Stimulated activated CD4-positive, alpha-beta T cell treated with anti-CD3 and anti-CD28 coated beads, Interleukin-12 subunit alpha, Interleukin-12 subunit beta, amount 100 ng/mL, for 24 hours (primary cell): ENCODE results near the gene CHRNB1.

ENCODE experiments used
- DNase-seq, 2 experiments: peaks; one replicate each; pipeline ENCODE4 v3.0.0-alpha.2; 2020; ENCODE audit warnings: low read depth in 2 of 2

The CHRNB1 gene, protein sequence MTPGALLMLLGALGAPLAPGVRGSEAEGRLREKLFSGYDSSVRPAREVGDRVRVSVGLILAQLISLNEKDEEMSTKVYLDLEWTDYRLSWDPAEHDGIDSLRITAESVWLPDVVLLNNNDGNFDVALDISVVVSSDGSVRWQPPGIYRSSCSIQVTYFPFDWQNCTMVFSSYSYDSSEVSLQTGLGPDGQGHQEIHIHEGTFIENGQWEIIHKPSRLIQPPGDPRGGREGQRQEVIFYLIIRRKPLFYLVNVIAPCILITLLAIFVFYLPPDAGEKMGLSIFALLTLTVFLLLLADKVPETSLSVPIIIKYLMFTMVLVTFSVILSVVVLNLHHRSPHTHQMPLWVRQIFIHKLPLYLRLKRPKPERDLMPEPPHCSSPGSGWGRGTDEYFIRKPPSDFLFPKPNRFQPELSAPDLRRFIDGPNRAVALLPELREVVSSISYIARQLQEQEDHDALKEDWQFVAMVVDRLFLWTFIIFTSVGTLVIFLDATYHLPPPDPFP

DNA sequence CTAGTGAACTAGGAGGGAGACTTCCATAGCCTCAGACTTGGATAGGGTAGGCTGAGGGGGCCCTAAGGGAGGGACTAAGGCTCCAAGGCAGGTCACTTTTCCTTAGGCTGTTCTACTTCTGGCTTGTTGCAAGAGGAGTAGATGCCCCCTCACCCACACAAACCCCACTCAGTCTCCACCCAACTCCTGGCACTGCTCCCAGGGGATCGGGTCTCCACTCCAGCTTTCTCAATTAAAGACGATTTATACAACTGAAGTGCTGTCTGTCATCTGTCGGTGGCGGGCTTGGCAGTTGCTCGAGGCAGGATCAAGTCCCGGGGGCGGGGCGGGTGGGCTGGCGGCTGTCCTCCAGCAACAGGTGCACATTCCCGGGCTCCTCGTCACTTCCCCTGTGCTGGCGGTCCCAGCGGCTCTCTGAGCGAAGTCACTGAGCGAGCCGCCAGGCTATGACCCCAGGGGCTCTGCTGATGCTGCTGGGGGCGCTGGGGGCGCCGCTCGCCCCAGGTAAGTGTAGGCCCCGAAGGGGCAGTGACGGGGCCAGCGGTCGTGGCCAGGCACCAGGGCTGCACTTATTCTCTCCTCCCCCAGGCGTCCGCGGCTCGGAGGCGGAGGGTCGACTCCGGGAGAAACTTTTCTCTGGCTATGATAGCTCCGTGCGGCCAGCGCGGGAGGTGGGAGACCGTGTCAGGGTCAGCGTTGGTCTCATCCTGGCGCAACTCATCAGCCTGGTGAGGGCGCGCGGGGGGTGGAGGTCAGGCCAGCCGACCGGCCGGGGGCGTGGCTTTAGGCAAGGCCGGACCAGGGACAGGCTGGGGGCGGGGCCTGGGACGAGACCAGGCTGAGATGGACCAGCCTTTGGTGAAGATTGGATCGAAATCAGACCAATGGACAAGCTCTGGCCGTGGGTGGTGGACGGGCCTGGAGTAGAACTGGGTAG, at the start of gene CHRNB1:
Gene CHRNB1, plus strand, starts transcription at position 380 of the 937 bp plus-strand sequence. Its CDS starts 67 bp downstream, at position 447.
- DNase-seq = no peak

DNA sequence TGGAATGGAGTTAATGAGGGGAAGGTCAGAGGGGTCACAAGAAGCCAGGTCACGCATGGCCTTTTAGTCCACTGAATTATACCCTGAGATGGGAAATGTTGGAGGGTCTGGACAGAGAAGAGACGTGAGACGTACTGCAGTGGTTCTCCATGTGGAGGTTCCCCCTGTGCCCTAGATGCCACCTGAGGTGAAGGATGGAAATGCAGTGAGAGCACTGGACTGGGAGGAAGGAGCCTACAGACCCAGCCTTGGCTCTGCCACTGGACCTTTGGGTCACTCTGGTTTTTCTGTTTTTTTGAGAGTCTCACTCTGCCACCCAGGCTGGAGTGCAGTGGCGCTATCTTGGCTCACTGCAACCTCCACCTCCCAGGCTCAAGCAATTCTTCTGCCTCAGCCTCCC, 48.7 kb upstream of the CHRNB1 start:
- no peak for DNase-seq

DNA sequence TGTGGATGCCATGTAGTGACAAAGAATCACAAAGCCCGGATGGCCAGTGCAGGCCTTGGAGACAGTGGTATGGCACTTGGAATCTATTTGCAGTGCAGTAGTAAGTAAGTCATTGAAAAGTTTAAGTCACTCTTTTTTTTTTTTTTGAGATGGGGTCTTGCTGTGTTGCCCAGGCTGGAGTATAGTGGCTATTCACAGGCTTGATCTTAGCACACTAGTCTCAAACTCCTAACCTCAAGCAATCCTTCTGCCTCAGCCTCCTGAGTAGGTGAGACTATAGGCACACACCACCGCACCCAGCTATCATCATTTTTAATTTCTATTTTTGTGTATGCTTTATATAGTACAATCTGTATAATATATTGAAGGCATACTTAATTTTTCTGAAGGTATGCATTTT, 46.2 kb upstream of the CHRNB1 start:
- DNase-seq = no peak

DNA sequence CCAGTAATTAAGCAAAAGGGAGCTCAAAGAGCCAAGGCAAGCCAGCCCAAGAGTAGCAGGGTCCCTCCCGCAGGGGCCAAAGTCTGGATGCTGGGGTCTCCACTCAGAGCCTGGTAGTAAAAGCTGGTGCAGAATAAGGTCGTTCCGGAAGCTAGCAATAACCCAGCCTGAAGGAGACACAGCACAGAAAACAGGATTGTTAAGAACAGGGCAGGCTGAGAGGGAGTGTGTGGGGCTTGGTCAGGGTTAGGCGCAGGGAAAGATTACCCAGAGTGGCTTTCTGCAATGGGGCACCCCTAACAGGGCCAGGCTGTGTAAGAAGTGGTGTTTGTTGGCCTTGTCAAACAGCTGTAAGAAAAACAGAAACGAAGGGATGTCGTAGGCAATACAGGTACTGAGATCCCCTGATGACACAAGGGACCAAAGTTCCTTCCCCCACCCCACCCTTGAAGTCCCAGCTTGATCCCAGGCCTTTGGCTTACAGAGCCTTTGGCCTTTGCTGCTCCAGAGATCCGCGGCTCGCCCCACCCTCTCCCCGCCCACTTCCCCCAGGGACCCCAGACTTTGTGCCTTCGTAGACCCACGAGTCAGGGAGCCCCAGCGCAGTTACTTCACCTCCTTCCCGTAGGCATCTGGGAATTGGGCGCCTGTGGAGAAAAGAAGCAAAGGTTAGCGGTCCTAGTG, 41.7 kb upstream of the CHRNB1 start:
- no peak for DNase-seq

DNA sequence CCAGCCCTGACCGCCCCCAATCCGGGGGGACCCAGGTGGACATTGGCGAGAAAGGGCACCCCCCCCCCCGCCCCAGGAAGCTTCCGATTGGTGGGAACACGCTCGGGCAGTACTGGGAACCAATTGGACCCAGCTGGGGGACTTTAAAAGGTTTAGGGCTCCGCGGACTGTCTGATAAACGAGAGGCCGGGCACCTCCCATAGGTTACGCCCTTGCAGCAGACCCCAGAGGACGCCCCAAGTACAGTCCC, 41.2 kb upstream of the CHRNB1 start:
- DNase-seq = no peak

DNA sequence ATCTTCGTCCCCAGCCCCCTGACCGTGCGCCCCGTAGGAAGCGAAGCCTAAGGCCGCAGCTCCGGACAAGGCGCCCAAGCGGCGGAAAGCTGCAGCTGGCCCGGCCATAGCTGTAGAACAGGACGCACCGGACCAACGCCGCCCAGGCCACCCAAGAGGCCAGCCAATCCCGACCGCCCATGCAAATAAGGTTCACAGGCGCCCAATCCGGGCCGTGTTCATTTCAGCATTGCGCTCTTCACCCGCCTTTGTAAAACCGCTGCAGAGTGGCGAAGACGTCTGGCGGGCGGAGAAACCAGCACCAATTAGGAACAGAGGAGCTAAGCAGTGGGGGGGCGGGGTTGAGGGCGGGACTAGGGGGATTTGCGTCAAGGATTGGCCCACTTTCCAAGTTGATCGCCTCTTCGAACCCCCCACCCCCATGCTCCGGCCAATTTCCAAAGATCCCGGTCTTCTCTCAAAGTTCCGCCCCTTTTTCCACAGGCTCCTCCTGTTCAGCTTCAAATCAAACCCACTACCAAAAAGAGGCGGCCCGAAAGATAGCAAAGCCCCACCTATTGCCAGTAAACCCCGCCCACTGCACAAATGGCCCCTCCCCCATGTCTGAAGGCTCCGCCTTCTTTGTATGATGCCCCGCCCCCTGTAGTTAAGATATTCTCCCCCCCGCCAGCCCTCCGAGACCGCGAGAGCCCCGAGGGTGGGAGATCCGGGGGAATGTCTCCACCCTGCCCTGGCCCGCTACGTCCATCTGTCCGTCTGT, 40.7 kb upstream of the CHRNB1 start, which contains the start of gene TMEM256:
Gene TMEM256, minus strand, starts transcription at position 121 of the 760 bp plus-strand sequence. Its CDS starts 13 bp downstream, at position 108.
- DNase-seq = peak; percentile 88 to 96

DNA sequence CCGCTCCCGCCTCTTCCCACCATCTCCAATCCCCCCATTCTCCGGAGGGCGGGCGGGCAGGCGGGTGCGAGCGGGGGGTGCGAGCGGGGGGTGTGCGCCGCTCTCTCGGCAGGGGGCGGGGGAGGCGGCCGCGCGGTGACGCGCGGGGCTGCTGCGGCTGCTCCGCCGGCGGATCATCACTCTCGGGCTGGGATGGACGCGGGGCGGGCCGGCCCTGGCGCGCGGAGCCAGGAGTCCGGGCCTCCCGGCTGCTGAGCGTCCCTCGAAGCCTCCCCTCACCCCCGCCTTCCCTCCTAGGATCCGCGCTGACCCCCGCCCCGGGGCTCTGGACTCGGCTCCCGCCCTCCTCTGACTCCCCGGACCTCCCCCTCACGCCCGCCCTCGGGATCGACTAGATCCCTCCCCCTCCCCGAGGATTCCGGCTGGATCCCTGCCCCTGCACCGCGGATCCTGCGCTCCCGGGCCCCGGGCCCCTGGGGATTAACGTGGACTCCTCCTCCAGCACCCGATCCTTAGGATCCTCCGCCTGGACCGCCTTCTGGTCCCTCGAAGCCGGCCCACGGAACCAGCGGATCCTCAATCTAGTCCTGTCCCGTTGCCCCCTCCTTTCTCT, 40.0 kb upstream of the CHRNB1 start:
- DNase-seq = no peak

DNA sequence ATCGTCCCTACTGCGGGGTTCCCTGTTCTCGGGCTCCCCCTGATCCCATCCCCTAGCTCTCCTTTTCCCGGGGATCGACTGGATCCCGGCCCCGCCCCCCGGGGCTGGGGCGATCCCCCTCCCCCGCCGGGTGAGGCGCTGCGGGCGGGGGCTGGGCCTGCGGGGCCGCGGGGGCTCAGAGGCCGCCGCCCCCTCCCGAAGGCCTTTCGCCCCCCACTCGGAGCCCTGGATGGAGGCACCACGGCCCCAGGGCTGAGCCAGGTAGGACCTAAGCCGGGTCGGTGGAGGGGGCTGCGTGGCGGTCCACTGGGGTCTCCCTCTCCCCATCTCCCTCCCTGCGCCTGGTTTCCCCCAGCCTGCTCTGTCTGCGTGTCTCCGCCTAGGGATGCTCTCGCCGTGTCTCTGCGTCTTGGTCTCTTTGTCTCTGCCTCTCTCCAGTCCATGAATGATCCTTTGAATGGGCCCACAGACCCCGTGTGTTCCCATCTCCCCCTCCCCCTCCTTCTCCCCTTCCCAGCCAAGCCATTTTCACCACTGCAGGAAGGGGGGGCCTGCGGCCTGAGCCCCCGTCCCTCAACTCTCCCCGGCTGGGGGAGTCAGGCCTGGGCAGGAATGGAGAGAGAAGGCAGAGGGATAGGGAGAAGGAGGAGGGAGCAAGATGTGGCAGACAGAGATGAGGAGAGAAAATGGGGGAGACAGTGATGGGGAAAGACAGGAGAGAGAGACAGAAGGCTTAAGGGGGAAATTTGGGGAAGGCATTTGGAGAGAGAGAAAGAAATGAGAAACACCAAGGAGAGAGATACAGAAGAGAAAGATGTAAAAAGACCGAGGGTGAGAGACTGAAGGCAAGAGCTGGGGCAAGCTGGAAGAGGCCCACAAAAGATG, 39.3 kb upstream of the CHRNB1 start:
- no peak for DNase-seq

DNA sequence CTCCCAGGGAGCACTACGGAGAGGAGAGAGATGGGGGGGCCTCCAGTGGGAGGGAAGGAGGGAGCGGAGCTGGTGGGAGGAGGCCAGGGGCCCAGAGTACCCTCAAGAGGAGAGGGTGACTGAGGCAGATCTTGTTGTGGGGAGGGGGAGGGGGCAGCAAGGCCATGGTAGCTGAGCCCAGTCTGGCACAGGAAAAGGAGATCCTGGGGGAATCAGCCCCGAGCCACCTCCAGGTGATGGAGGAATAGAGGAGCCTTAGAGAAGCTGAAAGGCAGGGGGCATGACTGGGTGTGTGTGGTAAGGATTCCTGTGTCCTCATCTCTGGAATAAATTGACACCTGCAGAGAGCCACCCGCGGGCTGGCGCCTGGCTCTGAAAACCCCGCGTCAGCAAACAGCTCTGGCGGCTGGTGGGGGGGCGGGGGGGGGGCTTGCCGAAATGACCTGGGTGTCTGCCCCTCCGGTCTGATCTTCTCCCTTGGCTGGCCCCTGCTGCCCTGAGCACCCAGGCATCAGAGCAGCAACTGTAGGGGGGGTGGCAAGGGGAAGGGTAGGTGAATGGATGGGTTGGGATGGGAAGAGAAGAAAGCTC, 38.5 kb upstream of the CHRNB1 start:
- DNase-seq = no peak

DNA sequence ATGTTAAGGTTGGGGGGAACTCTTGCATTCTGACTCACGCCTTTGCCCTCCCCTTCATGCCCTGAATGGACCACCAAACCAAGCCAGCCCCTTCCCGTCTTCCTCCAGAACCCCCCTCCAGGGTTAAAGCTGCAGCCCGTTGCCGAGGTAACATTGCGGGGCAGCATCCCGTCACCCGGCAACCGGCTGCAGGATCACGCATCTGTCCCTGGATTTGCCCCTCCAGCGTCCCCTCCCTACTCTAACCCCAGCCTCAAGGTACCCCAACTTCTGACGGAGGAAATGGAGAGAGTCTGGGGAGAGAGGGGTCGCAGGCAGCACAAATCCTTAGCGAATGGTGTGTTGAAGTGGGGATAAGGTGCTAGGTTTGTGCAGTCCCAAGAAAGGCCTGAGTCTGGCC, 37.8 kb upstream of the CHRNB1 start:
- DNase-seq = no peak

DNA sequence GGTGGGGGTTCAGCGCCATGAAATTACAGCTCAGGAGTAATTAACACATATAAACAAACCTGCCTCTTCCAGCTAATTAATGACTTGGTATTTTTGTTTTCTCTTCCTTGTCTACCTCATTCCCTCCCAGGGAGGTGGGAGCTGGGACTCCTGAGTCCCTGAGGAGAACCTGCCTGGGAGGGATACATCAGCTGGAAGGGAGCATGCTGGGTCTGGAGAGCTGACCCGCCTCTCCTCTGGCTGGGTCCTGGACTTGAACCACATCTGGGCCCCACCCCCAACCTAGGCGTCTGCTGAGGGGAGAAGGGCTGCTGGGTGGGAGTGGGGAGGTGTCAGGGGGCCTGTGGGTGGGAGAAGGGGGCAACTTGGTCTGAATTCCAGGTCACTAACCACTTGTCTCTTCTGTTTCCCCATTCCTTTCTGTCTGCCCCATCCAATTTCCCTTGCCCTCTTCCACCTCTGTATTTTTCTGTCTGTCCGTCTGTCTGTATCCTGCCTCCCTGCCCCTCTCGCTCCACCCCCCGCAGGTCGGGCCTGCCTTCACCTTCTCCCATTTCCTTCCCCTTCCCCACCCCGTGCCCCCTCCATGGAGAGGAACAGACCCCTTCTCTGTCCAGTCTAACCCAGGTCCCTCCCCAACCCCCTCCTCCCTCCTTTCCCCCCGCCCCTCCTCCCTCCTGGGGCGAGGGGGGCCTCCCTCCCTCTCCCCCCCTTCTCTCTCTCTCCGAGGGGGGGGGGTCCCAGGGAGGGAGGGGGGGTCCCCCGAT, 37.2 kb upstream of the CHRNB1 start, which contains the start of gene NLGN2:
Gene NLGN2, plus strand, starts transcription at position 361 of the 767 bp plus-strand sequence. CDS start 411 bp downstream, outside the sequence.
- no peak for DNase-seq

DNA sequence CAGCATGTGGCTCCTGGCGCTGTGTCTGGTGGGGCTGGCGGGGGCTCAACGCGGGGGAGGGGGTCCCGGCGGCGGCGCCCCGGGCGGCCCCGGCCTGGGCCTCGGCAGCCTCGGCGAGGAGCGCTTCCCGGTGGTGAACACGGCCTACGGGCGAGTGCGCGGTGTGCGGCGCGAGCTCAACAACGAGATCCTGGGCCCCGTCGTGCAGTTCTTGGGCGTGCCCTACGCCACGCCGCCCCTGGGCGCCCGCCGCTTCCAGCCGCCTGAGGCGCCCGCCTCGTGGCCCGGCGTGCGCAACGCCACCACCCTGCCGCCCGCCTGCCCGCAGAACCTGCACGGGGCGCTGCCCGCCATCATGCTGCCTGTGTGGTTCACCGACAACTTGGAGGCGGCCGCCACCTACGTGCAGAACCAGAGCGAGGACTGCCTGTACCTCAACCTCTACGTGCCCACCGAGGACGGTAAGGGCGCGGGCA, 36.6 kb upstream of the CHRNB1 start:
- no peak for DNase-seq

DNA sequence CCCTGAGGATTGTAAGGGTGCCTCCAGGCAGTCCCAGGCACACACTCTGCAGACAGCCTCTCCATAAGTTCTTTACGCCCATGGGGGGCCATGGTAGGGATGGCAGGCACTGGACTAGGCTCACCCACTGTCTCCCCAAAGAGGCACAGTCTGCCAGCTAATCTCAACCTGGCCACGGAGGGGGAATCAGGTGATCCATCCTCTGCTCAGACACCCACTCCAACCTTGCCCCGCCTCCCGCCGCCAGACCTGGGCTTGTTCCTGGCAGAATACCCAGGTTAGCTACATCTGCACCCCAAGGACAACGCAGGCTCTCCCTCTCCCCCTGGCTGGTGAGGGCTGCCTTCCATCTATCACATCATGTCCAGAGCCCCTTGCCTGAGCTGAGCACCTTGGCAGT, 36.0 kb upstream of the CHRNB1 start:
- no peak for DNase-seq

DNA sequence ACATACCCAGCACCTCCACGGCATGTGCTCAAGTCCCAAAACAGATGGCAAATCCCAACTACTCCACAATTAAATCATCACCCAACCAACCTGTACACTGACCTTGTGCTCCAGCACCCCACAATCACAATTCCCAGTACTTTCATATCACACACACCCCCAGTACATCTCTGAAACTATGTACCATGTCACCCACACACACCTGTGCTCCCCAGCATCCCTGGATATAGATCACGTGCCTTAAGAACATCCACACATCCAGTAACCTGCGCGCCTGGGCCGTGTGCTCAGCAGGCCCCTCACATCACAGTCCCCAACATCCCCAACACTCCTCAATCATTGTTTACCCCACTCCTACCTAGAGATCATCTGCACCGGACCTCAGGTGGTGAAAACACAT, 35.1 kb upstream of the CHRNB1 start:
- DNase-seq = no peak

DNA sequence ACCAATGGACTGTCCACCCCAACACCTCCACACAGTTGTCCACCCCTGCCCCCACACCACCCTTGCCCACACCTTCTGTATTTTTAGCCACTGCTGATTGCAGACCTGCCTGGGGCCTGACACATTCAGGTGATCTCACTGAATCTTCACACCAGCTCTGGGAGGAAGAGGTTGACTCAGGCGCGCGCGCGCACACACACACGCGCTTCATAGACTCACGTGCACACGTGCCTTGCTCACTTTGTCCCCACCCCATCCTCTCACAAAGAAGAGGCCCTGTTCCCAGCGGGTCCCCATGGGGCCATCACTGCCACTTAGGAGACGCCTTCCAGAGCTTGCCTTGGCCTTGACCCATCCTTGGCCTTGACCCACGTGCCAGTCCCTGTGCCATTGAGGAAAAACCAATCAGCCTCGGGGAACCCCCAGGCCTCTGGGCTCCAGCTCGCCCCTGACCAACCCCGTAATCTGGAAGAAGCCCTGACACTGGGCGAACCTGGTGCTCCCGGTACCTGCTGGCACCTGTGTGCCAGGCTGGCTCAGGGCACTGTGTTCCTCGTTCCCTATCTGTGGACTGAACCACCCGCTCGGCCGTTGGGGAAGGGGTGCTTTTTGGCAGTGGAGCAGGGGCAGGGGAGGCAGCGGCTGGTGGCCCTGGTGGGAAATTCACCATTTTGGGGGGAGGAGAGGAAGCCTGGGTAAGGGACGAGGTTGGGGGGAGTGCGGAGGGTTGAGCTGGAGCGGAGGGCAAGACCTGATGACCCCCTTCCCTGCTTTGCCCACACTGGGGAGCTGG, 34.0 kb upstream of the CHRNB1 start:
- DNase-seq = no peak

DNA sequence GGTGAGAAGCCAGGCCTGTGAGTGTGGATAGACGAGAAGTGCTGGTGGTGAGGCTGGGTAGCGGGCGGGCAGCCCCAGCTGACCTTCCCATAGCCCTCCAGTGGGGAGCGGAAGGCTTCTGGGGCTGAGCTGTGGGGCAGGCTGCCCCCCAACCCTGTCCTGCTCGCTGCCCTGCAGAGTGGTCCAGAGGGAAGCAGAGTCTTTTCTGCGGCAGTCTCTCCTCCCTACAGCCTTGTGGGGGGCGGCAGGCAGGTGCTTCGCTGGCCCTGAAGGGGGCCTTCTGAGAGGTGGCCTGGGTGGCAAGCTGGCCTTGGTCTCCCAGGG, 33.5 kb upstream of the CHRNB1 start:
- no peak for DNase-seq

DNA sequence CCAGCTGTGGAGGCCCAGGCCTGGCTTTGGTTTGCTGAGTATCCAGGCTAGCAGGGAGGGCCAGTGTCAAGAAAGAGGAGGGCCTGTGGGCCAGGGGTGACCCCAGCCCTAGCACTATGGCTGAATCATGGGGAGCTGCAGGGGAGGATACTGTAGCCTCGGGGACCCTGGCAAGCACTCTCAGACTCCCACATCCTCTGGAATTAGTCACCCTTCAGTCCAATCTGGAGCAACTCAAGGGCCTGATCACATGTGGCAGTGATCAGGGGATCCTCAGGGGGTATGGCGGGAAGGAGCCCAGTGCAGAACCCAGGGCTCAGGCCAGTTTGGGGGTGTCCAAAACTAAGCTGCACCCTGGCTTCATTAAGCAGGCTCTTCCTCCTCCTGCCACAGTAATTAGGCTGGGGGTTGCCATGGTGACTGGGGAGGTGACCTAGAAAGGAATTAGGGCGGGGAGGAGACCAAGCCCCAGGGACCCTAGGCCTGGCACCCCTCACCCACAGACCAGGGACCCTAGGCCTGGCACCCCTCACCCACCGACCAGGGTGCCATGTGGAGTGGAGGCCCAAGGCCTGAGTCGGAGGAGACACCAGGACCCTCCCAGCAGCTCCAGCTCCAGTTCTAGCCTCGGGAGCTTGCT, 31.4 kb upstream of the CHRNB1 start:
- DNase-seq = no peak
